Stimulated activated CD4-positive, alpha-beta T cell treated with anti-CD3 and anti-CD28 coated beads, Interleukin-4, amount 100 ng/mL, for 4 hours (primary cell): Measurements from ENCODE around the gene NUDT16.
A peak's percentile ranks its signal among the peaks of the same experiment; 100 is the strongest.
"Not testable (repeated sequence)": the region's sequence is repeated elsewhere in the genome, so short reads cannot be mapped to it uniquely, and the experiment has no call there.

Experiments
- DNase-seq, 2 experiments: peaks; one replicate each; pipeline ENCODE4 v3.0.0-alpha.2; 2020

NUDT16 gene

GRCh38 chr3:131381445-131382291 lies at the start of gene NUDT16:
Gene NUDT16 (plus strand): TSS chr3:131381774. CDS start chr3:131381805, 31 bp downstream.
- DNase-seq = peak; percentile 95 to 96

- DNase-seq = no peak
Observed at GRCh38 chr3:131338948-131339640, 42.5 kb upstream of the NUDT16 start.

GRCh38 chr3:131341761-131342160 lies 39.8 kb upstream of the NUDT16 start:
- no peak for DNase-seq

GRCh38 chr3:131348911-131349310 lies 32.7 kb upstream of the NUDT16 start:
- DNase-seq = no peak

- DNase-seq = no peak
Observed at GRCh38 chr3:131349454-131349853, 32.1 kb upstream of the NUDT16 start.

GRCh38 chr3:131349946-131350347 lies 31.6 kb upstream of the NUDT16 start:
- no peak for DNase-seq

- no peak for DNase-seq
Observed at GRCh38 chr3:131350506-131350905, 31.1 kb upstream of the NUDT16 start.

- no peak for DNase-seq
Observed at GRCh38 chr3:131353016-131353877, 28.3 kb upstream of the NUDT16 start.

- DNase-seq = no peak
Observed at GRCh38 chr3:131353986-131354385, 27.6 kb upstream of the NUDT16 start.

GRCh38 chr3:131356006-131356595 lies 25.5 kb upstream of the NUDT16 start:
- DNase-seq = no peak

GRCh38 chr3:131357275-131357674 lies 24.3 kb upstream of the NUDT16 start:
- no peak for DNase-seq

GRCh38 chr3:131360191-131360755 lies 21.3 kb upstream of the NUDT16 start:
- no peak for DNase-seq

GRCh38 chr3:131361066-131361463 lies 20.5 kb upstream of the NUDT16 start:
- DNase-seq = not testable (repeated sequence)

GRCh38 chr3:131361464-131362421 lies 19.8 kb upstream of the NUDT16 start:
- no peak for DNase-seq

GRCh38 chr3:131363275-131363674 lies 18.3 kb upstream of the NUDT16 start:
- no peak for DNase-seq

- no peak for DNase-seq
Observed at GRCh38 chr3:131370935-131371687, 10.5 kb upstream of the NUDT16 start.

GRCh38 chr3:131371688-131372066 lies 9.9 kb upstream of the NUDT16 start:
- no peak for DNase-seq

GRCh38 chr3:131374741-131375140 lies 6.8 kb upstream of the NUDT16 start:
- DNase-seq = no peak

GRCh38 chr3:131380821-131381444 lies 641 bp upstream of the NUDT16 start:
- not testable (repeated sequence) for DNase-seq
